ENCODE measurements around the gene SYCP1. TPM values are rescaled to one million over a fixed set of nuclear protein-coding genes. Genes with fewer than 3 reads are reported as not detected.
"Not testable (repeated sequence)": the region's sequence is repeated elsewhere in the genome, so short reads cannot be mapped to it uniquely, and the experiment has no call there.

Gene SYCP1
- polyA plus RNA-seq = not detected
- long read RNA-seq, donor 1 = 0 reads
- long read RNA-seq, donor 2 = 0 reads
- long read RNA-seq, donor 3 = 0 reads
- long read RNA-seq, donor 4 = 0 reads
- long read RNA-seq, donor 5 = 0 reads
- long read RNA-seq, donor 6 = 0 reads
- long read RNA-seq, donor 7 = 0 reads
- long read RNA-seq, donor 8 = 0 reads
- long read RNA-seq, donor 9 = 0 reads
- long read RNA-seq, donor 10, partial matches to known transcripts = 42 of 42 reads
- long read RNA-seq, donor 10, other reads (novel, unspliced or antisense) = 0 of 42 reads
- long read RNA-seq, donor 11 = 0 reads

GRCh38 chr1:114854693-114855320 is at the start of gene SYCP1:
Gene SYCP1 (plus strand): TSS chr1:114854863. CDS start chr1:114855465, 602 bp downstream.
- H3K4me1 ChIP-seq (ENCODE audit: control insufficient read depth, insufficient read depth, low read length) = peaks cover 4% of the 10 kb centered on the region
- no peak within 1 kb of the TSS for H3K27ac ChIP-seq (ENCODE audit: low read length)
- no CpG with 5 or more reads among the region's 40 CpGs for WGBS (ENCODE audit: insufficient coverage, low lambda C conversion rate)
- H3K9me3 ChIP-seq (ENCODE audit: control insufficient read depth, low read depth, low read length) = peaks cover 4% of the 10 kb centered on the region
- H3K36me3 ChIP-seq (ENCODE audit: control insufficient read depth, insufficient read depth, low read length) = no peaks in the 10 kb centered on the region
- H3K27me3 ChIP-seq (ENCODE audit: control insufficient read depth, insufficient read depth, low read length) = peaks cover 35% of the 10 kb centered on the region
- no peak for DNase-seq
- no peak within 1 kb of the TSS for H3K4me3 ChIP-seq (ENCODE audit: low read length)

GRCh38 chr1:114819869-114820268 is 34.8 kb upstream of the SYCP1 start:
- Histone ChIP-seq H3K36me3 (ENCODE audit: control insufficient read depth, insufficient read depth, low read length) (no peaks in the 10 kb centered on the region), H3K4me1 (ENCODE audit: control insufficient read depth, insufficient read depth, low read length) (no peaks in the 10 kb centered on the region), H3K27ac (ENCODE audit: low read length) (no peak overlapping the region), H3K9me3 (ENCODE audit: control insufficient read depth, low read depth, low read length) (no peaks in the 10 kb centered on the region), H3K27me3 (ENCODE audit: control insufficient read depth, insufficient read depth, low read length) (no peaks in the 10 kb centered on the region), H3K4me3 (ENCODE audit: low read length) (no peak overlapping the region)
- no peak for DNase-seq
- no CpG with 5 or more reads among the region's 3 CpGs for WGBS (ENCODE audit: insufficient coverage, low lambda C conversion rate)

- H3K4me1 ChIP-seq (ENCODE audit: control insufficient read depth, insufficient read depth, low read length) = no peaks in the 10 kb centered on the region
- H3K9me3 ChIP-seq (ENCODE audit: control insufficient read depth, low read depth, low read length) = no peaks in the 10 kb centered on the region
- no peaks in the 10 kb centered on the region for H3K36me3 ChIP-seq (ENCODE audit: control insufficient read depth, insufficient read depth, low read length)
- no peak overlapping the region for H3K27ac ChIP-seq (ENCODE audit: low read length)
- H3K4me3 ChIP-seq (ENCODE audit: low read length) = no peak overlapping the region
- 83% methylated on average over 1 of the region's 2 CpGs for WGBS (ENCODE audit: insufficient coverage, low lambda C conversion rate)
- H3K27me3 ChIP-seq (ENCODE audit: control insufficient read depth, insufficient read depth, low read length) = no peaks in the 10 kb centered on the region
- no peak for DNase-seq
Observed at GRCh38 chr1:114820392-114820791, 34.3 kb upstream of the SYCP1 start.

GRCh38 chr1:114821978-114822377 is 32.7 kb upstream of the SYCP1 start:
- Histone ChIP-seq H3K4me1 (ENCODE audit: control insufficient read depth, insufficient read depth, low read length) (no peaks in the 10 kb centered on the region), H3K27me3 (ENCODE audit: control insufficient read depth, insufficient read depth, low read length) (no peaks in the 10 kb centered on the region), H3K36me3 (ENCODE audit: control insufficient read depth, insufficient read depth, low read length) (no peaks in the 10 kb centered on the region), H3K4me3 (ENCODE audit: low read length) (no peak overlapping the region), H3K9me3 (ENCODE audit: control insufficient read depth, low read depth, low read length) (no peaks in the 10 kb centered on the region), H3K27ac (ENCODE audit: low read length) (no peak overlapping the region)
- no peak for DNase-seq

- WGBS (ENCODE audit: insufficient coverage, low lambda C conversion rate) = 80% methylated on average over 2 of the region's 5 CpGs
- Histone ChIP-seq H3K36me3 (ENCODE audit: control insufficient read depth, insufficient read depth, low read length) (no peaks in the 10 kb centered on the region), H3K27ac (ENCODE audit: low read length) (no peak overlapping the region), H3K4me3 (ENCODE audit: low read length) (no peak overlapping the region), H3K4me1 (ENCODE audit: control insufficient read depth, insufficient read depth, low read length) (no peaks in the 10 kb centered on the region), H3K27me3 (ENCODE audit: control insufficient read depth, insufficient read depth, low read length) (no peaks in the 10 kb centered on the region), H3K9me3 (ENCODE audit: control insufficient read depth, low read depth, low read length) (no peaks in the 10 kb centered on the region)
- DNase-seq = no peak
Observed at GRCh38 chr1:114828251-114828650, 26.4 kb upstream of the SYCP1 start.

GRCh38 chr1:114830075-114830474 is 24.6 kb upstream of the SYCP1 start:
- H3K4me3 ChIP-seq (ENCODE audit: low read length); DNase-seq; H3K4me1 ChIP-seq (ENCODE audit: control insufficient read depth, insufficient read depth, low read length); H3K27me3 ChIP-seq (ENCODE audit: control insufficient read depth, insufficient read depth, low read length); H3K36me3 ChIP-seq (ENCODE audit: control insufficient read depth, insufficient read depth, low read length); H3K27ac ChIP-seq (ENCODE audit: low read length); H3K9me3 ChIP-seq (ENCODE audit: control insufficient read depth, low read depth, low read length): not testable (repeated sequence)
- 80% methylated on average over 1 of the region's 1 CpG for WGBS (ENCODE audit: insufficient coverage, low lambda C conversion rate)

GRCh38 chr1:114831276-114831994 is 23.2 kb upstream of the SYCP1 start:
- no peaks in the 10 kb centered on the region for H3K36me3 ChIP-seq (ENCODE audit: control insufficient read depth, insufficient read depth, low read length)
- WGBS (ENCODE audit: insufficient coverage, low lambda C conversion rate) = 100% methylated on average over 1 of the region's 5 CpGs
- H3K27ac ChIP-seq (ENCODE audit: low read length) = no peak overlapping the region
- no peaks in the 10 kb centered on the region for H3K9me3 ChIP-seq (ENCODE audit: control insufficient read depth, low read depth, low read length)
- no peaks in the 10 kb centered on the region for H3K27me3 ChIP-seq (ENCODE audit: control insufficient read depth, insufficient read depth, low read length)
- no peak overlapping the region for H3K4me3 ChIP-seq (ENCODE audit: low read length)
- no peak for DNase-seq
- no peaks in the 10 kb centered on the region for H3K4me1 ChIP-seq (ENCODE audit: control insufficient read depth, insufficient read depth, low read length)

GRCh38 chr1:114832057-114832456 is 22.6 kb upstream of the SYCP1 start:
- H3K27ac ChIP-seq (ENCODE audit: low read length) = no peak overlapping the region
- H3K4me3 ChIP-seq (ENCODE audit: low read length) = no peak overlapping the region
- no CpG with 5 or more reads among the region's 4 CpGs for WGBS (ENCODE audit: insufficient coverage, low lambda C conversion rate)
- no peak for DNase-seq
- no peaks in the 10 kb centered on the region for H3K4me1 ChIP-seq (ENCODE audit: control insufficient read depth, insufficient read depth, low read length)
- H3K9me3 ChIP-seq (ENCODE audit: control insufficient read depth, low read depth, low read length) = no peaks in the 10 kb centered on the region
- H3K36me3 ChIP-seq (ENCODE audit: control insufficient read depth, insufficient read depth, low read length) = no peaks in the 10 kb centered on the region
- no peaks in the 10 kb centered on the region for H3K27me3 ChIP-seq (ENCODE audit: control insufficient read depth, insufficient read depth, low read length)

GRCh38 chr1:114833421-114833820 is 21.2 kb upstream of the SYCP1 start:
- no peak overlapping the region for H3K27ac ChIP-seq (ENCODE audit: low read length)
- no CpG with 5 or more reads among the region's 4 CpGs for WGBS (ENCODE audit: insufficient coverage, low lambda C conversion rate)

GRCh38 chr1:114844270-114844669 is 10.4 kb upstream of the SYCP1 start:
- WGBS (ENCODE audit: insufficient coverage, low lambda C conversion rate) = 80% methylated on average over 1 of the region's 5 CpGs

More at GRCh38 chr1:114833421-114833820, 21.2 kb upstream of the SYCP1 start:
- H3K4me1 ChIP-seq (ENCODE audit: control insufficient read depth, insufficient read depth, low read length) = no peaks in the 10 kb centered on the region
- no peaks in the 10 kb centered on the region for H3K9me3 ChIP-seq (ENCODE audit: control insufficient read depth, low read depth, low read length)
- H3K4me3 ChIP-seq (ENCODE audit: low read length) = no peak overlapping the region
- no peak for DNase-seq
- no peaks in the 10 kb centered on the region for H3K27me3 ChIP-seq (ENCODE audit: control insufficient read depth, insufficient read depth, low read length)
- H3K36me3 ChIP-seq (ENCODE audit: control insufficient read depth, insufficient read depth, low read length) = no peaks in the 10 kb centered on the region

More at GRCh38 chr1:114844270-114844669, 10.4 kb upstream of the SYCP1 start:
- Histone ChIP-seq H3K27me3 (ENCODE audit: control insufficient read depth, insufficient read depth, low read length) (peaks cover 2% of the 10 kb centered on the region), H3K4me1 (ENCODE audit: control insufficient read depth, insufficient read depth, low read length) (no peaks in the 10 kb centered on the region), H3K4me3 (ENCODE audit: low read length) (no peak overlapping the region), H3K9me3 (ENCODE audit: control insufficient read depth, low read depth, low read length) (no peaks in the 10 kb centered on the region), H3K27ac (ENCODE audit: low read length) (no peak overlapping the region), H3K36me3 (ENCODE audit: control insufficient read depth, insufficient read depth, low read length) (no peaks in the 10 kb centered on the region)
- DNase-seq = no peak

All from large intestine (tissue), 12 donors.